Measurements from ENCODE around the gene SPEG.
A peak's percentile ranks its signal among the peaks of the same experiment; 100 is the strongest.

The SPEG gene

GRCh38 chr2:219514196-219514761 lies 79.6 kb downstream of the SPEG start, which contains the start of gene ASIC4:
TSS of gene ASIC4 (plus strand) at chr2:219514482. CDS start at chr2:219514725, 243 bp downstream.
- Histone ChIP-seq H3K9ac (ENCODE audit: low read length) (no peak within 1 kb of the TSS), H3K4me3 (ENCODE audit: low read length) (no peak within 1 kb of the TSS), H3K27me3 (ENCODE audit: control insufficient read depth, insufficient read depth, low read length) (peaks cover 13% of the 10 kb centered on the region), H3K27ac (ENCODE audit: low read depth, low read length) (no peak within 1 kb of the TSS), H3K4me1 (ENCODE audit: control insufficient read depth, insufficient read depth, low read length) (peaks cover 2% of the 10 kb centered on the region), H3K36me3 (ENCODE audit: control insufficient read depth, insufficient read depth, low read length) (no peaks in the 10 kb centered on the region)

GRCh38 chr2:219514836-219515235 lies 80.2 kb downstream of the SPEG start:
- Histone ChIP-seq H3K27me3 (ENCODE audit: control insufficient read depth, insufficient read depth, low read length) (peaks cover 11% of the 10 kb centered on the region), H3K27ac (ENCODE audit: low read depth, low read length) (no peak overlapping the region), H3K4me1 (ENCODE audit: control insufficient read depth, insufficient read depth, low read length) (peaks cover under 1% of the 10 kb centered on the region), H3K4me3 (ENCODE audit: low read length) (no peak overlapping the region), H3K36me3 (ENCODE audit: control insufficient read depth, insufficient read depth, low read length) (no peaks in the 10 kb centered on the region), H3K9ac (ENCODE audit: low read length) (no peak overlapping the region)

GRCh38 chr2:219515874-219516629 lies 81.4 kb downstream of the SPEG start:
- H3K27me3 ChIP-seq (ENCODE audit: control insufficient read depth, insufficient read depth, low read length), result peaks cover 7% of the 10 kb centered on the region
- no peaks in the 10 kb centered on the region for H3K4me1 ChIP-seq (ENCODE audit: control insufficient read depth, insufficient read depth, low read length)
- no peak overlapping the region for H3K4me3 ChIP-seq (ENCODE audit: low read length)
- no peak overlapping the region for H3K9ac ChIP-seq (ENCODE audit: low read length)
- H3K27ac ChIP-seq (ENCODE audit: low read depth, low read length), result no peak overlapping the region
- no peaks in the 10 kb centered on the region for H3K36me3 ChIP-seq (ENCODE audit: control insufficient read depth, insufficient read depth, low read length)

- Histone ChIP-seq H3K9ac (ENCODE audit: low read length) (no peak overlapping the region), H3K27ac (ENCODE audit: low read depth, low read length) (no peak overlapping the region), H3K27me3 (ENCODE audit: control insufficient read depth, insufficient read depth, low read length) (peaks cover 10% of the 10 kb centered on the region), H3K36me3 (ENCODE audit: control insufficient read depth, insufficient read depth, low read length) (no peaks in the 10 kb centered on the region), H3K4me3 (ENCODE audit: low read length) (no peak overlapping the region), H3K4me1 (ENCODE audit: control insufficient read depth, insufficient read depth, low read length) (peaks cover 2% of the 10 kb centered on the region)
Observed at GRCh38 chr2:219516888-219517287, 82.2 kb downstream of the SPEG start.

- Histone ChIP-seq H3K4me3 (ENCODE audit: low read length) (no peak overlapping the region), H3K36me3 (ENCODE audit: control insufficient read depth, insufficient read depth, low read length) (no peaks in the 10 kb centered on the region), H3K9ac (ENCODE audit: low read length) (no peak overlapping the region), H3K4me1 (ENCODE audit: control insufficient read depth, insufficient read depth, low read length) (peaks cover 3% of the 10 kb centered on the region), H3K27ac (ENCODE audit: low read depth, low read length) (no peak overlapping the region), H3K27me3 (ENCODE audit: control insufficient read depth, insufficient read depth, low read length) (peaks cover 14% of the 10 kb centered on the region)
Observed at GRCh38 chr2:219517954-219518778, 83.5 kb downstream of the SPEG start.

GRCh38 chr2:219519526-219519916 lies 84.9 kb downstream of the SPEG start:
- H3K4me1 ChIP-seq (ENCODE audit: control insufficient read depth, insufficient read depth, low read length), result peaks cover 3% of the 10 kb centered on the region
- H3K36me3 ChIP-seq (ENCODE audit: control insufficient read depth, insufficient read depth, low read length), result no peaks in the 10 kb centered on the region
- H3K9ac ChIP-seq (ENCODE audit: low read length), result no peak overlapping the region
- no peak overlapping the region for H3K27ac ChIP-seq (ENCODE audit: low read depth, low read length)
- H3K27me3 ChIP-seq (ENCODE audit: control insufficient read depth, insufficient read depth, low read length), result peaks cover 7% of the 10 kb centered on the region
- no peak overlapping the region for H3K4me3 ChIP-seq (ENCODE audit: low read length)

GRCh38 chr2:219520079-219520478 lies 85.4 kb downstream of the SPEG start:
- peaks cover 3% of the 10 kb centered on the region for H3K4me1 ChIP-seq (ENCODE audit: control insufficient read depth, insufficient read depth, low read length)
- H3K4me3 ChIP-seq (ENCODE audit: low read length), result no peak overlapping the region
- H3K36me3 ChIP-seq (ENCODE audit: control insufficient read depth, insufficient read depth, low read length), result no peaks in the 10 kb centered on the region
- peaks cover 7% of the 10 kb centered on the region for H3K27me3 ChIP-seq (ENCODE audit: control insufficient read depth, insufficient read depth, low read length)
- no peak overlapping the region for H3K27ac ChIP-seq (ENCODE audit: low read depth, low read length)
- no peak overlapping the region for H3K9ac ChIP-seq (ENCODE audit: low read length)

GRCh38 chr2:219521066-219521880 lies 86.6 kb downstream of the SPEG start:
- H3K4me3 ChIP-seq (ENCODE audit: low read length), result no peak overlapping the region
- H3K9ac ChIP-seq (ENCODE audit: low read length), result no peak overlapping the region
- peaks cover 7% of the 10 kb centered on the region for H3K27me3 ChIP-seq (ENCODE audit: control insufficient read depth, insufficient read depth, low read length)
- H3K4me1 ChIP-seq (ENCODE audit: control insufficient read depth, insufficient read depth, low read length), result peaks cover 3% of the 10 kb centered on the region
- H3K27ac ChIP-seq (ENCODE audit: low read depth, low read length), result peak overlapping the region; percentile 65
- H3K36me3 ChIP-seq (ENCODE audit: control insufficient read depth, insufficient read depth, low read length), result no peaks in the 10 kb centered on the region

- Histone ChIP-seq H3K4me3 (ENCODE audit: low read length) (no peak overlapping the region), H3K36me3 (ENCODE audit: control insufficient read depth, insufficient read depth, low read length) (no peaks in the 10 kb centered on the region), H3K27me3 (ENCODE audit: control insufficient read depth, insufficient read depth, low read length) (peaks cover 12% of the 10 kb centered on the region), H3K27ac (ENCODE audit: low read depth, low read length) (peak overlapping the region; percentile 65), H3K4me1 (ENCODE audit: control insufficient read depth, insufficient read depth, low read length) (peaks cover 3% of the 10 kb centered on the region), H3K9ac (ENCODE audit: low read length) (no peak overlapping the region)
Observed at GRCh38 chr2:219522111-219523030, 87.7 kb downstream of the SPEG start.

- no peak overlapping the region for H3K4me3 ChIP-seq (ENCODE audit: low read length)
- peak overlapping the region; percentile 64 for H3K27ac ChIP-seq (ENCODE audit: low read depth, low read length)
- no peaks in the 10 kb centered on the region for H3K36me3 ChIP-seq (ENCODE audit: control insufficient read depth, insufficient read depth, low read length)
- H3K27me3 ChIP-seq (ENCODE audit: control insufficient read depth, insufficient read depth, low read length), result peaks cover 12% of the 10 kb centered on the region
- H3K9ac ChIP-seq (ENCODE audit: low read length), result no peak overlapping the region
- peaks cover 3% of the 10 kb centered on the region for H3K4me1 ChIP-seq (ENCODE audit: control insufficient read depth, insufficient read depth, low read length)
Observed at GRCh38 chr2:219523031-219523671, 88.5 kb downstream of the SPEG start.

GRCh38 chr2:219524817-219525216 lies 90.2 kb downstream of the SPEG start:
- Histone ChIP-seq H3K27me3 (ENCODE audit: control insufficient read depth, insufficient read depth, low read length) (peaks cover 21% of the 10 kb centered on the region), H3K36me3 (ENCODE audit: control insufficient read depth, insufficient read depth, low read length) (no peaks in the 10 kb centered on the region), H3K4me3 (ENCODE audit: low read length) (no peak overlapping the region), H3K27ac (ENCODE audit: low read depth, low read length) (no peak overlapping the region), H3K9ac (ENCODE audit: low read length) (no peak overlapping the region), H3K4me1 (ENCODE audit: control insufficient read depth, insufficient read depth, low read length) (peaks cover 3% of the 10 kb centered on the region)

All from rectal smooth muscle tissue (tissue), 1 donor.